OCI-LY1 (cell line): ENCODE measurements around the gene LMOD1.

Experiments used
- H2AFZ ChIP-seq: fragments of 200-600 bp; sonication (generic), shearing (Covaris generic); 2 replicates; pipeline ENCODE4 v1.6.0; 2014; ENCODE audit warnings: antibody characterized with exemption, mild to moderate bottlenecking, low read length
- H3F3A ChIP-seq: fragments of 200-600 bp; sonication (generic), shearing (Covaris generic); 2 replicates; pipeline ENCODE4 v1.6.0; 2014; ENCODE audit warnings: mild to moderate bottlenecking, antibody characterized with exemption, low read length, moderate library complexity; ENCODE audit not compliant: insufficient read depth
- H3K27ac ChIP-seq: fragments of 200-600 bp; sonication (generic); 2 replicates; pipeline ENCODE4 v1.5.1; 2014; ENCODE audit warnings: low read length, mixed run types, mild to moderate bottlenecking, low read depth; ENCODE audit not compliant: poor library complexity, severe bottlenecking
- H3K27me3 ChIP-seq: fragments of 200-600 bp; sonication (generic); 2 replicates; pipeline ENCODE4 v1.6.0; 2014; ENCODE audit warnings: antibody characterized with exemption, mild to moderate bottlenecking, low read length, moderate library complexity; ENCODE audit not compliant: insufficient read depth
- H3K36me3 ChIP-seq: fragments of 200-600 bp; sonication (generic); 2 replicates; pipeline ENCODE4 v1.6.1; 2014; ENCODE audit warnings: mild to moderate bottlenecking, antibody characterized with exemption, low read length, moderate library complexity, mixed read lengths; ENCODE audit not compliant: insufficient read depth
- H3K4me1 ChIP-seq: fragments of 200-600 bp; sonication (generic); 2 replicates; pipeline ENCODE4 v1.5.1; 2014; ENCODE audit warnings: mild to moderate bottlenecking, low read length, moderate library complexity; ENCODE audit not compliant: insufficient read depth, severe bottlenecking
- H3K4me2 ChIP-seq: fragments of 200-600 bp; sonication (generic), shearing (Covaris generic); 2 replicates; pipeline ENCODE4 v1.6.1; 2014; ENCODE audit warnings: low read length
- H3K4me3 ChIP-seq: fragments of 200-600 bp; sonication (generic); 2 replicates; pipeline ENCODE4 v1.5.1; 2014; ENCODE audit warnings: low read length, low read depth, mild to moderate bottlenecking, mixed read lengths; ENCODE audit not compliant: poor library complexity, severe bottlenecking
- H3K79me2 ChIP-seq: fragments of 200-600 bp; shearing (Covaris generic); 2 replicates; pipeline ENCODE4 v1.6.1; 2016; ENCODE audit warnings: mixed run types, low read length, mixed read lengths; ENCODE audit not compliant: insufficient read depth
- H3K9ac ChIP-seq: fragments of 200-600 bp; sonication (generic), shearing (Covaris generic); 2 replicates; pipeline ENCODE4 v1.6.1; 2014; ENCODE audit warnings: mild to moderate bottlenecking, low read length, mixed read lengths
- H3K9me2 ChIP-seq: fragments of 200-600 bp; sonication (generic), shearing (Covaris generic); 2 replicates; pipeline ENCODE4 v1.6.1; 2014; ENCODE audit warnings: low read depth, mild to moderate bottlenecking, low read length, mixed read lengths
- H3K9me3 ChIP-seq: fragments of 200-600 bp; shearing (Covaris generic); 2 replicates; pipeline ENCODE4 v1.6.1; 2014; ENCODE audit warnings: low read length, mixed read lengths
- H4K20me1 ChIP-seq: fragments of 200-600 bp; sonication (generic), shearing (Covaris generic); 2 replicates; pipeline ENCODE4 v1.6.0; 2016; ENCODE audit warnings: mild to moderate bottlenecking, low read length; ENCODE audit not compliant: insufficient read depth
- EZH2 ChIP-seq: fragments of 200-600 bp; sonication (generic), shearing (Covaris generic); IDR thresholded peaks from 2 replicates; pipeline ENCODE4 v1.8.0; 2017; ENCODE audit warnings: borderline replicate concordance, mixed run types, mild to moderate bottlenecking, antibody characterized with exemption, low read length, moderate library complexity, mixed read lengths
- TF ChIP-seq, protein P1 (sequence below): fragments of 200-600 bp; sonication (generic), shearing (Covaris generic); IDR thresholded peaks from 2 replicates; pipeline ENCODE4 v1.5.1; 2017; ENCODE audit warnings: mild to moderate bottlenecking, antibody characterized with exemption, low read length, moderate library complexity, mixed read lengths

Gene LMOD1

GRCh38 chr1:201970334-201971159 lies 24.2 kb upstream of the LMOD1 start:
- Histone ChIP-seq H3K4me1 (no peaks in the 10 kb centered on the region), H3K27me3 (no peaks in the 10 kb centered on the region; the same call in 1 of the 2 replicates), H3K79me2 (no peaks in the 10 kb centered on the region), H3K36me3 (peaks cover 50% of the 10 kb centered on the region), H3K4me3 (no peak overlapping the region), H4K20me1 (no peaks in the 10 kb centered on the region), H2AFZ (no peak overlapping the region), H3K4me2 (no peak overlapping the region), H3K9me2 (no peaks in the 10 kb centered on the region), H3K9me3 (no peaks in the 10 kb centered on the region), H3K9ac (no peak overlapping the region), H3K27ac (no peak overlapping the region), H3F3A (no peaks in the 10 kb centered on the region)
- TF ChIP-seq, protein P1, sequence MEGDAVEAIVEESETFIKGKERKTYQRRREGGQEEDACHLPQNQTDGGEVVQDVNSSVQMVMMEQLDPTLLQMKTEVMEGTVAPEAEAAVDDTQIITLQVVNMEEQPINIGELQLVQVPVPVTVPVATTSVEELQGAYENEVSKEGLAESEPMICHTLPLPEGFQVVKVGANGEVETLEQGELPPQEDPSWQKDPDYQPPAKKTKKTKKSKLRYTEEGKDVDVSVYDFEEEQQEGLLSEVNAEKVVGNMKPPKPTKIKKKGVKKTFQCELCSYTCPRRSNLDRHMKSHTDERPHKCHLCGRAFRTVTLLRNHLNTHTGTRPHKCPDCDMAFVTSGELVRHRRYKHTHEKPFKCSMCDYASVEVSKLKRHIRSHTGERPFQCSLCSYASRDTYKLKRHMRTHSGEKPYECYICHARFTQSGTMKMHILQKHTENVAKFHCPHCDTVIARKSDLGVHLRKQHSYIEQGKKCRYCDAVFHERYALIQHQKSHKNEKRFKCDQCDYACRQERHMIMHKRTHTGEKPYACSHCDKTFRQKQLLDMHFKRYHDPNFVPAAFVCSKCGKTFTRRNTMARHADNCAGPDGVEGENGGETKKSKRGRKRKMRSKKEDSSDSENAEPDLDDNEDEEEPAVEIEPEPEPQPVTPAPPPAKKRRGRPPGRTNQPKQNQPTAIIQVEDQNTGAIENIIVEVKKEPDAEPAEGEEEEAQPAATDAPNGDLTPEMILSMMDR, result no peak
- no peak for TF ChIP-seq EZH2

GRCh38 chr1:201968202-201968925 lies 22.0 kb upstream of the LMOD1 start:
- H2AFZ ChIP-seq, result no peak overlapping the region
- no peaks in the 10 kb centered on the region for H3K27me3 ChIP-seq
- no peaks in the 10 kb centered on the region for H3K4me1 ChIP-seq
- H3K27ac ChIP-seq, result no peak overlapping the region
- H3K36me3 ChIP-seq, result peaks cover 67% of the 10 kb centered on the region
- H3K9me3 ChIP-seq, result no peaks in the 10 kb centered on the region
- H4K20me1 ChIP-seq, result no peaks in the 10 kb centered on the region
- no peak overlapping the region for H3K9ac ChIP-seq
- TF ChIP-seq EZH2, result no peak
- TF ChIP-seq, protein P1, result no peak
- no peaks in the 10 kb centered on the region for H3F3A ChIP-seq
- no peak overlapping the region for H3K4me3 ChIP-seq
- H3K9me2 ChIP-seq, result no peaks in the 10 kb centered on the region
- no peaks in the 10 kb centered on the region for H3K79me2 ChIP-seq
- H3K4me2 ChIP-seq, result no peak overlapping the region

DNA sequence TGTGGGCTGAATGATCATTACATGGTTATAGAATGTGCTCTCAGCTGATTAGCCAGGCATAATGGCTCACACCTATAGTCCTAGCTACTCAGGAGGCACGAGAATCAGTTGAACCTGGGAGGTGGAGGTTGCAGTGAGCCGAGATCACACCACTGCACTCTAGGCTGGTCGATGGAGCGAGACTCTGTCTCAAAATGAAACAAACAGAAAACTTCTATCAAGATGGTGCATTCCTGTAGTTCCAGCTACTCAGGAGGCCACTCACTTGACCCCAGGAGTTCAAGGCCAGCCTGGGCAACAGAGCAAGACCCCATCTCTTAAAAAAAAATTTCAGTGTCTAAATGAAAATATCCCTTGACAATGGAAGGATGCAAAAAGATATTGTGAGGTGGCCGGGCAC lies 19.8 kb upstream of the LMOD1 start:
- Histone ChIP-seq H3K4me2 (no peak overlapping the region), H3K79me2 (no peaks in the 10 kb centered on the region), H3K36me3 (peaks cover 89% of the 10 kb centered on the region)

More for the DNA sequence above, 19.8 kb upstream of the LMOD1 start:
- Histone ChIP-seq H3F3A (no peaks in the 10 kb centered on the region), H3K4me3 (no peak overlapping the region), H3K27me3 (no peaks in the 10 kb centered on the region), H3K9ac (no peak overlapping the region), H4K20me1 (no peaks in the 10 kb centered on the region), H3K9me3 (no peaks in the 10 kb centered on the region), H3K4me1 (no peaks in the 10 kb centered on the region), H2AFZ (no peak overlapping the region), H3K27ac (no peak overlapping the region), H3K9me2 (no peaks in the 10 kb centered on the region)
- no peak for TF ChIP-seq EZH2
- TF ChIP-seq, protein P1, result no peak
